Stomach (tissue), 4 donors: ENCODE measurements around the gene TNNC1.

Experiments used
- EP300 ChIP-seq: sonication (generic); formaldehyde crosslinking; IDR thresholded peaks from one replicate; pipeline ENCODE4 v1.6.1; 2017; ENCODE audit warnings: antibody characterized with exemption
- TF ChIP-seq, protein P1 (sequence below), 7 experiments: fragments of 450-650 bp in 4 of 7; fragments of 200-600 bp in 3 of 7; sonication (generic) in 3 of 7; IDR thresholded peaks; one replicate each; pipeline ENCODE4 v1.5.1; 2016 to 2019; ENCODE audit warnings: antibody characterized with exemption in 7 of 7, control low read depth in 2 of 7, mild to moderate bottlenecking in 1 of 7

DNA sequence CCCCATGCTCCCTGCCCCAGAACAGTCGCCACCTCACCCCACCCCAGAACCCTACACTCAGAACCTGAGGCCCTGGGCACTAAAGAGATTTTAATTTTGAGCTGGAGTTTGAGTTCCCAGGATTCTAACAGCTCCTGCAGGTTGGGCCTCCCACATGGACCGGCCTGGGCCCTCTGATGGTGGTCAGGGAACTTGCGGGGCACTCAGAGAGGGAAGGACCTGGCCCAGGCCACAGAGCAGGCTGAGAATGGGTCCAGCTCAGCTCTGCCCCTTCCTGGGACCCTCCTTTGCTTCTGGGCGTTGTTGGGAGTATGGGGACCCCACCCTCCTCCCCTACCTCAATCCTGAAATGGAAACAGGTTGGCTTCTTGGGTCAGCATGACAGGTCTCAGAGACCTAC, 7.8 kb downstream of the TNNC1 start:
- TF ChIP-seq, protein P1, sequence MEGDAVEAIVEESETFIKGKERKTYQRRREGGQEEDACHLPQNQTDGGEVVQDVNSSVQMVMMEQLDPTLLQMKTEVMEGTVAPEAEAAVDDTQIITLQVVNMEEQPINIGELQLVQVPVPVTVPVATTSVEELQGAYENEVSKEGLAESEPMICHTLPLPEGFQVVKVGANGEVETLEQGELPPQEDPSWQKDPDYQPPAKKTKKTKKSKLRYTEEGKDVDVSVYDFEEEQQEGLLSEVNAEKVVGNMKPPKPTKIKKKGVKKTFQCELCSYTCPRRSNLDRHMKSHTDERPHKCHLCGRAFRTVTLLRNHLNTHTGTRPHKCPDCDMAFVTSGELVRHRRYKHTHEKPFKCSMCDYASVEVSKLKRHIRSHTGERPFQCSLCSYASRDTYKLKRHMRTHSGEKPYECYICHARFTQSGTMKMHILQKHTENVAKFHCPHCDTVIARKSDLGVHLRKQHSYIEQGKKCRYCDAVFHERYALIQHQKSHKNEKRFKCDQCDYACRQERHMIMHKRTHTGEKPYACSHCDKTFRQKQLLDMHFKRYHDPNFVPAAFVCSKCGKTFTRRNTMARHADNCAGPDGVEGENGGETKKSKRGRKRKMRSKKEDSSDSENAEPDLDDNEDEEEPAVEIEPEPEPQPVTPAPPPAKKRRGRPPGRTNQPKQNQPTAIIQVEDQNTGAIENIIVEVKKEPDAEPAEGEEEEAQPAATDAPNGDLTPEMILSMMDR (IDR thresholded peaks at IDR 0.05) = no peak
- no peak for TF ChIP-seq EP300
